ENCODE data around the gene SPHK1.

The SPHK1 gene

DNA sequence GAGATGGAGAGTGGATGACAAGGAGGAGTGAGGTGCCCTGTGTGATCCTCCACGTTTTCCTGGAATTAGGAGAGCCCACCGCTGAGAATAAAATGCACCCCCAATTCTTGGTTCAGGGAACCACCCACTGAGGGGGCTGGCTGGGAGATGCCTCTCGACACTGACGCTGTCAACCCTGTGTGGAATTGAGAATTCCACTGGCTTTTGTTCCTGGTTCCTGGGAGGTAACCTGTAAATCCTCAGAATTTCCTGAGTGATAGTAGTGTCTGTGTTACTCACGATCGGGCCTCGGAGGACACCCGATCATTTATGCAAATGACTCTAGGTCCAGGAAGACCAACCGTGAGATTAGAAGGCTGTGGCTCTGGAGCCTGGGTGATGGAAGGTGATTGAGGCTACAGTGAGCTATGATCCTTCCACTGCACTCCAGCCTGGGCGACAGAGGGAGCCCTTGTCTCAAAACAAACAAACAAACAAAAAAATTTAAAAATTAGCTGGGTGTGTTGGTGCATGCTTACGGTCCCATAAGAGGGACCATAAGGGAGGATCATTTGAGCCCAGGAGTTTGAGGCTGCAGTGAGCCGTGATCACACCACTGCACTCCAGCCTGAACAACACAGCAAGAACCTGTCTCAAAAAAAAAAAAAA lies 19.0 kb upstream of the SPHK1 start:
- Histone ChIP-seq H3K9me3 (ENCODE audit: control insufficient read depth, low read length) (no peaks in the 10 kb centered on the region), H3K4me1 (ENCODE audit: control insufficient read depth, insufficient read depth, low read length) (peaks cover 37% of the 10 kb centered on the region), H3K4me3 (ENCODE audit: low read length) (no peak overlapping the region), H3K9ac (ENCODE audit: low read length) (no peak overlapping the region), H3K36me3 (ENCODE audit: control insufficient read depth, insufficient read depth, low read length, severe bottlenecking) (no peaks in the 10 kb centered on the region), H3K27me3 (replicated peaks; ENCODE audit: control insufficient read depth, insufficient read depth, low read length) (no peaks in the 10 kb centered on the region)
- DNase-seq (ENCODE audit: low read depth): no peak

DNA sequence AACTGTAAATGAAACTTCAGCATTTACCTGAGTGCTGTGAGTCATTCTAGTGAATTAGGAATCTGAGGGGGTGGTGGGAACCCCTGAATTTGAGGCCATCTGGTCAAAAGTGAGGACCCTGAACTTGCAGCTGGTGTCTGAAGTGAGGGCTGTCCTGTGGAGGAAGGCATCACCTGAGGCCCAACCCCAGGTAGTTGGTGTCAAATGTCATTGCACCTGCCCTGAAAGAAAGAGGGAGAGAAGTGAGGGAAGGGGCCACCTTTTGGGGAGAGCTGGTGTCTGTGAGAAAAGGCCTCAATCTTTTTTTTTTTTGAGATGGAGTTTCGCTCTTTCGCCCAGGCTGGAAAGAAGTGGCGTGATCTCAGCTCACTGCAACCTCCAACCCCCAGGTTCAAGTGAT lies 18.2 kb upstream of the SPHK1 start:
- Histone ChIP-seq H3K36me3 (ENCODE audit: control insufficient read depth, insufficient read depth, low read length, severe bottlenecking) (no peaks in the 10 kb centered on the region), H3K9ac (ENCODE audit: low read length) (no peak overlapping the region), H3K9me3 (ENCODE audit: control insufficient read depth, low read length) (no peaks in the 10 kb centered on the region), H3K4me3 (ENCODE audit: low read length) (no peak overlapping the region), H3K27me3 (replicated peaks; ENCODE audit: control insufficient read depth, insufficient read depth, low read length) (no peaks in the 10 kb centered on the region), H3K4me1 (ENCODE audit: control insufficient read depth, insufficient read depth, low read length) (peaks cover 37% of the 10 kb centered on the region)
- DNase-seq (ENCODE audit: low read depth): no peak

GRCh38 chr17:76367642-76368041 lies 16.8 kb upstream of the SPHK1 start:
- peaks cover 37% of the 10 kb centered on the region for H3K4me1 ChIP-seq (ENCODE audit: control insufficient read depth, insufficient read depth, low read length)
- H3K36me3 ChIP-seq (ENCODE audit: control insufficient read depth, insufficient read depth, low read length, severe bottlenecking): no peaks in the 10 kb centered on the region
- no peak for DNase-seq (ENCODE audit: low read depth)
- no peak overlapping the region for H3K4me3 ChIP-seq (ENCODE audit: low read length)
- no peaks in the 10 kb centered on the region for H3K9me3 ChIP-seq (ENCODE audit: control insufficient read depth, low read length)
- no peak overlapping the region for H3K9ac ChIP-seq (ENCODE audit: low read length)
- H3K27me3 ChIP-seq (replicated peaks; ENCODE audit: control insufficient read depth, insufficient read depth, low read length): no peaks in the 10 kb centered on the region

- H3K4me3 ChIP-seq (ENCODE audit: low read length): no peak overlapping the region
- peaks cover 34% of the 10 kb centered on the region for H3K4me1 ChIP-seq (ENCODE audit: control insufficient read depth, insufficient read depth, low read length)
- H3K9ac ChIP-seq (ENCODE audit: low read length): no peak overlapping the region
- H3K36me3 ChIP-seq (ENCODE audit: control insufficient read depth, insufficient read depth, low read length, severe bottlenecking): no peaks in the 10 kb centered on the region
- no peaks in the 10 kb centered on the region for H3K9me3 ChIP-seq (ENCODE audit: control insufficient read depth, low read length)
- no peaks in the 10 kb centered on the region for H3K27me3 ChIP-seq (replicated peaks; ENCODE audit: control insufficient read depth, insufficient read depth, low read length)
- DNase-seq (ENCODE audit: low read depth): peak; percentile 66
These were observed 15.9 kb upstream of the SPHK1 start for GRCh38 chr17:76368545-76368944.

GRCh38 chr17:76369379-76369778 lies 15.0 kb upstream of the SPHK1 start:
- peaks cover 34% of the 10 kb centered on the region for H3K4me1 ChIP-seq (ENCODE audit: control insufficient read depth, insufficient read depth, low read length)
- no peaks in the 10 kb centered on the region for H3K27me3 ChIP-seq (replicated peaks; ENCODE audit: control insufficient read depth, insufficient read depth, low read length)
- H3K9me3 ChIP-seq (ENCODE audit: control insufficient read depth, low read length): no peaks in the 10 kb centered on the region
- H3K9ac ChIP-seq (ENCODE audit: low read length): peak overlapping the region; percentile 1
- H3K4me3 ChIP-seq (ENCODE audit: low read length): no peak overlapping the region
- DNase-seq (ENCODE audit: low read depth): no peak
- H3K36me3 ChIP-seq (ENCODE audit: control insufficient read depth, insufficient read depth, low read length, severe bottlenecking): no peaks in the 10 kb centered on the region

DNA sequence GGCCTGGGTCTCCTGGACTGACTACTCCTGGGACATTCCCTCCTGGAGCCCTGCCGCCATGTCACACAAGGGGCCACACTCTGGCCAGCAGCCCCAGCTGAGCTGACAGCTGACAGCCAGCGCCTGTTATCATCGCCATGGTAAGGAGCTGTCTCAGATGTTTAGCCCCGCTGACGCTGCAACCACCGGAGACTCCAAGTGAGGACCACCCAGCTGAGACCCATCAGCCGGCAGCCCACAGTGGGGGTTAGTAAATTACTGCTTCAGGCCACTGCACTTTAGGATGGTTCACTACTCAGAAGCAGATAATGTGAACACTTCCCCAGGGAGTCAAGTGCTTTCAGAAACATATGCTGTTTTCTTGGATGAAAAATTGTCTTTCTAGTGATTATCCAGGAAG lies 14.6 kb upstream of the SPHK1 start:
- Histone ChIP-seq H3K4me1 (ENCODE audit: control insufficient read depth, insufficient read depth, low read length) (peaks cover 34% of the 10 kb centered on the region), H3K9ac (ENCODE audit: low read length) (peak overlapping the region; percentile 1), H3K36me3 (ENCODE audit: control insufficient read depth, insufficient read depth, low read length, severe bottlenecking) (no peaks in the 10 kb centered on the region), H3K27me3 (replicated peaks; ENCODE audit: control insufficient read depth, insufficient read depth, low read length) (no peaks in the 10 kb centered on the region), H3K4me3 (ENCODE audit: low read length) (peak overlapping the region; percentile 4), H3K9me3 (ENCODE audit: control insufficient read depth, low read length) (no peaks in the 10 kb centered on the region)
- DNase-seq (ENCODE audit: low read depth): no peak

GRCh38 chr17:76370261-76370993 lies 14.0 kb upstream of the SPHK1 start:
- no peaks in the 10 kb centered on the region for H3K27me3 ChIP-seq (replicated peaks; ENCODE audit: control insufficient read depth, insufficient read depth, low read length)

GRCh38 chr17:76371656-76372628 lies 12.5 kb upstream of the SPHK1 start:
- no peak overlapping the region for H3K9ac ChIP-seq (ENCODE audit: low read length)
- H3K36me3 ChIP-seq (ENCODE audit: control insufficient read depth, insufficient read depth, low read length, severe bottlenecking): no peaks in the 10 kb centered on the region
- H3K4me3 ChIP-seq (ENCODE audit: low read length): no peak overlapping the region
- DNase-seq (ENCODE audit: low read depth): peak; percentile 71
- H3K4me1 ChIP-seq (ENCODE audit: control insufficient read depth, insufficient read depth, low read length): peaks cover 41% of the 10 kb centered on the region
- no peaks in the 10 kb centered on the region for H3K9me3 ChIP-seq (ENCODE audit: control insufficient read depth, low read length)
- no peaks in the 10 kb centered on the region for H3K27me3 ChIP-seq (replicated peaks; ENCODE audit: control insufficient read depth, insufficient read depth, low read length)

More at GRCh38 chr17:76370261-76370993, 14.0 kb upstream of the SPHK1 start:
- Histone ChIP-seq H3K4me3 (ENCODE audit: low read length) (peak overlapping the region; percentile 4), H3K9ac (ENCODE audit: low read length) (no peak overlapping the region), H3K36me3 (ENCODE audit: control insufficient read depth, insufficient read depth, low read length, severe bottlenecking) (no peaks in the 10 kb centered on the region), H3K9me3 (ENCODE audit: control insufficient read depth, low read length) (no peaks in the 10 kb centered on the region), H3K4me1 (ENCODE audit: control insufficient read depth, insufficient read depth, low read length) (peaks cover 34% of the 10 kb centered on the region)
- peak; percentile 93 for DNase-seq (ENCODE audit: low read depth)

DNA sequence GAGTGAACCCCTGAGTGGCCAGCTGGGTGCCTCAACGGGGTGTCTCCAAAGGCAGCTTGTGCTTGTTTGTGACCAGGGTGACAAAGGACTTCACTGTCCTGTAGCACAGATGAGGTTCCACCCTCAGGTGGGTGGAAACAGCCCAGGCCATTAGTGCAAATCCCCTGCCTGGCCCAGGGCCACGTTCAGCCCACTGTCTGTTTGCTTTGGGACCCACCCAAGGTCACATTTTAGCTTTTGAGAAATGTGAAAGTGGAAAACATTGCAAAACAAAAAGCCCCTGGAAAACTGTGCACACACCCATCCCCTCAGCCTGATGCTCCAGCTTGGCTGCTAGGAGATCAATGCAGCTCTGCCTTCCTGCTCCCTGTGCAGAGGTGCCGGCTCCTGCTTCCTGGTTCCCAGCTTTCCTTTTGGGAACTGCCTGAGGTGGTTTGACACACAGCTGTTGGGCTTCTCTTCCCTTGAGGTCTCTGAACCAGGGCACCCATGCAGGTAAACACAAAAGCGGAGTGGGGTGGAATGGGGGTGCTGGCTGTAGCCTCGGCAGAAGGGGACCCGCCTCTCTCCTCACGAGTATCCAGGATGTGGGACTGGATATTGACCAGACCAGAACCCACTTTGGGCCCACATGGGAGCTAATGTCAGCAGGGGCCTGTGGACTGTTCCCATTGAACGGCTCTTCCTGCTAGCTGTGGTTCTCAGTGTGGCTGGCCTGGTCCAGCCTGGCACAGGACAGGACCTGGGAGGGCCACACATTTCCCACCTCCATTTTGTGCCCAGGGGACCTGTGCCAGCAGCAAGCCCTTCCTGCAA lies 7.9 kb upstream of the SPHK1 start:
- no peaks in the 10 kb centered on the region for H3K27me3 ChIP-seq (replicated peaks; ENCODE audit: control insufficient read depth, insufficient read depth, low read length)
- no peak overlapping the region for H3K4me3 ChIP-seq (ENCODE audit: low read length)
- H3K36me3 ChIP-seq (ENCODE audit: control insufficient read depth, insufficient read depth, low read length, severe bottlenecking): no peaks in the 10 kb centered on the region
- no peak overlapping the region for H3K9ac ChIP-seq (ENCODE audit: low read length)
- peak; percentile 44 for DNase-seq (ENCODE audit: low read depth)
- no peaks in the 10 kb centered on the region for H3K9me3 ChIP-seq (ENCODE audit: control insufficient read depth, low read length)
- peaks cover 20% of the 10 kb centered on the region for H3K4me1 ChIP-seq (ENCODE audit: control insufficient read depth, insufficient read depth, low read length)

DNA sequence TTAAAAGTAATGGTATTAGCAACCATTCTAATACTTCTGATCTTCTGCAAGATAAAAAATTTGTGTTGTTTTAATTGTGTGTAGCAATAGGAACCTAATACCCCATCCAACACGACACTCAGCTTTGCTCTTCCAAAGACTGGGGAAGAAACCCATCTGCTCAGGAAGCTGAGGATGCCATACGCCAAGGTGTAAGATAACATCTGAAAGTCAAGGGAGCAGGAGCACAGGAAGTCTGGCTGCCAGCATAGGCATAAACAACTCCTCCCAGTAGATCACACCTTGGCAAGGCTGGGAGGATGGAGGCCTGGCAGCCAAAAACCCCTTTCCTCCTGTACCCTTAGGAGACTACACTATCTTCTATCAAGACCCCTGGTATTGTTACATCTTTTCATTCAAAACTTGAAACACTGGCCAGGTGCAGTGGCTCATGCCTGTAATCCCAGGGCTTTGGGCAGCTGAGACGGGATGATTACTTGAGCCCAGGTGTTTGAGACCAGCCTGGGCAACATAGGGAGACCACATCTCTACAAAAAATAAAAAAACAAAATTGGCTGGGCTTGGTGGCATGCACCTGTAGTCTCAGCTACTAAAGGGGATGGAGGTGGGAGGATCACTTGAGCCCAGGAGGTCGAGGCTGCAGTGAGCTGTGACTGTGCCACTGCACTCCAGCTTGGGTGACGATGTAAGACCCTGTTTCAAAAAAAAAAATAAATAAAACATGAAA lies 5.7 kb upstream of the SPHK1 start:
- no peaks in the 10 kb centered on the region for H3K36me3 ChIP-seq (ENCODE audit: control insufficient read depth, insufficient read depth, low read length, severe bottlenecking)
- no peak for DNase-seq (ENCODE audit: low read depth)

More for the DNA sequence above, 5.7 kb upstream of the SPHK1 start:
- Histone ChIP-seq H3K4me1 (ENCODE audit: control insufficient read depth, insufficient read depth, low read length) (peaks cover 7% of the 10 kb centered on the region), H3K9ac (ENCODE audit: low read length) (no peak overlapping the region), H3K4me3 (ENCODE audit: low read length) (no peak overlapping the region), H3K27me3 (replicated peaks; ENCODE audit: control insufficient read depth, insufficient read depth, low read length) (no peaks in the 10 kb centered on the region), H3K9me3 (ENCODE audit: control insufficient read depth, low read length) (no peaks in the 10 kb centered on the region)

All from adipocyte (in vitro differentiated cells).